Esophagus squamous epithelium (tissue), 4 donors: Measurements from ENCODE around the gene BPIFB1.

Source experiments
- POLR2A ChIP-seq, 4 donors: fragments of 450-650 bp; IDR thresholded peaks; one replicate each; pipeline ENCODE4 v1.6.1; 2017; ENCODE audit warnings: antibody characterized with exemption in 4 of 4, mild to moderate bottlenecking in 4 of 4, moderate library complexity in 3 of 4
- TF ChIP-seq, protein P1 (sequence below), 6 experiments: fragments of 450-650 bp in 4 of 6; fragments of 200-600 bp in 2 of 6; sonication (generic) in 2 of 6; IDR thresholded peaks; one replicate each; pipeline ENCODE4 v1.5.1; 2016 to 2019; ENCODE audit warnings: antibody characterized with exemption in 6 of 6, mild to moderate bottlenecking in 4 of 6, moderate library complexity in 4 of 6

DNA sequence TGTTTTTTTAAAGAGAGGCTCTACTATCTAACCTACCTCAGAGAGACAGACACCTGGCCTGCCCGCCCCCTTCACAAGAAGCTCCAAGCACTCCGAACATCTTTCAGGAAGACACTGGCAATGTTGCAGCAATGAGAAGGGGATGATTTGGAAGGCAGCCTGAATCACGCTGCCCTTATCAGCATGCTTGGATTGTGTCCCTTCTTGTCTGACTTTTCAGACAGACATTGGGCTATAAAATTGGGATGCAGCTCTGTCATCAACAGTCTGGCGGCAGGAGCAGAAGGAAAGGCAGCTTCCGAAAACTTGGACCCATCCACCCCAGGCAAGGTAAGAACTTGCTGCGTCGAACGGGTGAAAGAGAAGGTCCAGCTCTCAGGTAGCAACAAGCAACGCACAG lies 62.3 kb downstream of the BPIFB1 start:
- TF ChIP-seq, protein P1, sequence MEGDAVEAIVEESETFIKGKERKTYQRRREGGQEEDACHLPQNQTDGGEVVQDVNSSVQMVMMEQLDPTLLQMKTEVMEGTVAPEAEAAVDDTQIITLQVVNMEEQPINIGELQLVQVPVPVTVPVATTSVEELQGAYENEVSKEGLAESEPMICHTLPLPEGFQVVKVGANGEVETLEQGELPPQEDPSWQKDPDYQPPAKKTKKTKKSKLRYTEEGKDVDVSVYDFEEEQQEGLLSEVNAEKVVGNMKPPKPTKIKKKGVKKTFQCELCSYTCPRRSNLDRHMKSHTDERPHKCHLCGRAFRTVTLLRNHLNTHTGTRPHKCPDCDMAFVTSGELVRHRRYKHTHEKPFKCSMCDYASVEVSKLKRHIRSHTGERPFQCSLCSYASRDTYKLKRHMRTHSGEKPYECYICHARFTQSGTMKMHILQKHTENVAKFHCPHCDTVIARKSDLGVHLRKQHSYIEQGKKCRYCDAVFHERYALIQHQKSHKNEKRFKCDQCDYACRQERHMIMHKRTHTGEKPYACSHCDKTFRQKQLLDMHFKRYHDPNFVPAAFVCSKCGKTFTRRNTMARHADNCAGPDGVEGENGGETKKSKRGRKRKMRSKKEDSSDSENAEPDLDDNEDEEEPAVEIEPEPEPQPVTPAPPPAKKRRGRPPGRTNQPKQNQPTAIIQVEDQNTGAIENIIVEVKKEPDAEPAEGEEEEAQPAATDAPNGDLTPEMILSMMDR (IDR thresholded peaks at IDR 0.05): no peak
- no peak for TF ChIP-seq POLR2A (IDR thresholded peaks at IDR 0.05)
